Smooth muscle cell (in vitro differentiated cells): ENCODE results near the gene PSMB4. TPM values are rescaled to one million over a fixed set of nuclear protein-coding genes. Genes with fewer than 3 reads are reported as not detected.

Experiments used
- DNase-seq: peaks from one replicate; lab custom pipeline; 2025; ENCODE audit not compliant: unreplicated experiment; lab: John Stamatoyannopoulos, UW
- H2AFZ ChIP-seq: fragments of 200-600 bp; sonication (generic); 2 replicates; pipeline ENCODE4 v1.6.0; 2016; ENCODE audit warnings: antibody characterized with exemption, low read depth, mild to moderate bottlenecking
- H3F3A ChIP-seq: fragments of 200-600 bp; sonication (generic); 2 replicates; pipeline ENCODE4 v1.6.0; 2017; ENCODE audit warnings: antibody characterized with exemption, low read depth
- H3K27ac ChIP-seq: fragments of 200-600 bp; sonication (generic); 2 replicates; pipeline ENCODE4 v1.5.1; 2016; ENCODE audit warnings: low read depth, mild to moderate bottlenecking
- H3K27me3 ChIP-seq: fragments of 200-600 bp; sonication (generic); 2 replicates; pipeline ENCODE4 v1.6.1; 2016; ENCODE audit warnings: low read depth, mild to moderate bottlenecking
- H3K36me3 ChIP-seq: fragments of 200-600 bp; sonication (generic); 2 replicates; pipeline ENCODE4 v1.5.1; 2016; ENCODE audit warnings: low read depth
- H3K4me1 ChIP-seq: fragments of 200-600 bp; sonication (generic); 2 replicates; pipeline ENCODE4 v1.5.1; 2016; ENCODE audit warnings: low read depth
- H3K4me2 ChIP-seq: fragments of 200-600 bp; sonication (generic); 2 replicates; pipeline ENCODE4 v1.6.0; 2016; ENCODE audit warnings: mild to moderate bottlenecking
- H3K4me3 ChIP-seq: fragments of 200-600 bp; sonication (generic); 2 replicates; pipeline ENCODE4 v1.5.1; 2016; ENCODE audit warnings: mild to moderate bottlenecking
- H3K79me2 ChIP-seq: fragments of 200-600 bp; sonication (generic); 2 replicates; pipeline ENCODE4 v1.6.0; 2016; ENCODE audit warnings: low read depth, mild to moderate bottlenecking
- H3K9ac ChIP-seq: fragments of 200-600 bp; sonication (generic); 2 replicates; pipeline ENCODE4 v1.6.0; 2016; ENCODE audit warnings: low read depth
- H3K9me3 ChIP-seq: fragments of 200-600 bp; sonication (generic); replicated peaks from 2 replicates; pipeline ENCODE4 v1.5.1; 2016; ENCODE audit warnings: low read depth
- H4K20me1 ChIP-seq: fragments of 200-600 bp; sonication (generic); 2 replicates; pipeline ENCODE4 v1.6.0; 2016; ENCODE audit warnings: low read depth
- WGBS: methylation state at CpG from one replicate; pipeline ENCODE4 v1.1.7; 2016; ENCODE audit warnings: low lambda C conversion rate; 5-methylcytosine and 5-hydroxymethylcytosine counted together
- polyA plus RNA-seq: library from polyadenylated mRNA; unstranded; fragments of >200 nt; fragmentation: Nextera tagmentation; extraction: Ambion mirVana; gene quantifications from 2 replicates; pipeline ENCODE4 v1.2.1, GENCODE V29; 2016
- total RNA-seq: library from RNA; depleted of rRNA; stranded (reverse); fragments of >200 nt; gene quantifications from 2 replicates; pipeline ENCODE4 v1.2.3, GENCODE V29; 2014
- TF ChIP-seq, protein P1 (sequence below): fragments of 200-600 bp; sonication (generic); IDR thresholded peaks from 2 replicates; pipeline ENCODE4 v1.5.1; 2017; ENCODE audit warnings: borderline replicate concordance, mild to moderate bottlenecking, antibody characterized with exemption; ENCODE audit not compliant: insufficient read depth, poor library complexity, severe bottlenecking

Gene PSMB4
- total and polyA plus RNA-seq, 2 experiments from 2014 or later = 88.6 to 316 TPM

DNA sequence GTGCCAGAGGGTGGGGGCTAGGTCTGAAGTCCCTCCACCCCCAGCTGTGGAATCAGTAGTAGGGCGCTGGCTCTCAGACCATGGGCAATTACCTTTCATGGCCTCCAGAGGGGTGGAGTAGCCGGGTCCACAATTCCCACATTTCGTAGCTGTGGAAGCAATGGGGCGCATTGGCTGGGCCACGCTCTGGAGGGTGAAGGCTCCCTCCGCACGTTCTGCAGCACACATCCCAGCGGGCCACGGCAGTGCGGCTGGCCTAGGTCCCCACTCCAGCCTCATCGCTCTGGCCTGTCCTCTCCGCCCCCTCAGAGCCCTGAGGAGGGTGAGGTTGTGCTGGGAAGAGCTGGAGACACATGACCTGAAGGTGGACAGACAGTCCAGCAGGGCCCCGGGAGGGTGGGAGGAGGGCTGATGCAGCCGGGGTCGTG is 29.7 kb upstream of the PSMB4 start:
- H3K4me2 ChIP-seq = no peak overlapping the region
- no peak overlapping the region for H2AFZ ChIP-seq
- H3K27me3 ChIP-seq = no peaks in the 10 kb centered on the region
- H3K79me2 ChIP-seq = peaks cover 4% of the 10 kb centered on the region
- H3K9me3 ChIP-seq = no peaks in the 10 kb centered on the region
- DNase-seq = no peak
- TF ChIP-seq, protein P1, sequence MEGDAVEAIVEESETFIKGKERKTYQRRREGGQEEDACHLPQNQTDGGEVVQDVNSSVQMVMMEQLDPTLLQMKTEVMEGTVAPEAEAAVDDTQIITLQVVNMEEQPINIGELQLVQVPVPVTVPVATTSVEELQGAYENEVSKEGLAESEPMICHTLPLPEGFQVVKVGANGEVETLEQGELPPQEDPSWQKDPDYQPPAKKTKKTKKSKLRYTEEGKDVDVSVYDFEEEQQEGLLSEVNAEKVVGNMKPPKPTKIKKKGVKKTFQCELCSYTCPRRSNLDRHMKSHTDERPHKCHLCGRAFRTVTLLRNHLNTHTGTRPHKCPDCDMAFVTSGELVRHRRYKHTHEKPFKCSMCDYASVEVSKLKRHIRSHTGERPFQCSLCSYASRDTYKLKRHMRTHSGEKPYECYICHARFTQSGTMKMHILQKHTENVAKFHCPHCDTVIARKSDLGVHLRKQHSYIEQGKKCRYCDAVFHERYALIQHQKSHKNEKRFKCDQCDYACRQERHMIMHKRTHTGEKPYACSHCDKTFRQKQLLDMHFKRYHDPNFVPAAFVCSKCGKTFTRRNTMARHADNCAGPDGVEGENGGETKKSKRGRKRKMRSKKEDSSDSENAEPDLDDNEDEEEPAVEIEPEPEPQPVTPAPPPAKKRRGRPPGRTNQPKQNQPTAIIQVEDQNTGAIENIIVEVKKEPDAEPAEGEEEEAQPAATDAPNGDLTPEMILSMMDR = no peak
- H3K4me3 ChIP-seq = no peak overlapping the region
- no peak overlapping the region for H3K27ac ChIP-seq
- H3F3A ChIP-seq = no peaks in the 10 kb centered on the region
- H3K4me1 ChIP-seq = peaks cover 23% of the 10 kb centered on the region
- WGBS = 96% methylated on average over 15 of the region's 15 CpGs
- no peaks in the 10 kb centered on the region for H4K20me1 ChIP-seq
- H3K9ac ChIP-seq = no peak overlapping the region
- H3K36me3 ChIP-seq = no peaks in the 10 kb centered on the region

DNA sequence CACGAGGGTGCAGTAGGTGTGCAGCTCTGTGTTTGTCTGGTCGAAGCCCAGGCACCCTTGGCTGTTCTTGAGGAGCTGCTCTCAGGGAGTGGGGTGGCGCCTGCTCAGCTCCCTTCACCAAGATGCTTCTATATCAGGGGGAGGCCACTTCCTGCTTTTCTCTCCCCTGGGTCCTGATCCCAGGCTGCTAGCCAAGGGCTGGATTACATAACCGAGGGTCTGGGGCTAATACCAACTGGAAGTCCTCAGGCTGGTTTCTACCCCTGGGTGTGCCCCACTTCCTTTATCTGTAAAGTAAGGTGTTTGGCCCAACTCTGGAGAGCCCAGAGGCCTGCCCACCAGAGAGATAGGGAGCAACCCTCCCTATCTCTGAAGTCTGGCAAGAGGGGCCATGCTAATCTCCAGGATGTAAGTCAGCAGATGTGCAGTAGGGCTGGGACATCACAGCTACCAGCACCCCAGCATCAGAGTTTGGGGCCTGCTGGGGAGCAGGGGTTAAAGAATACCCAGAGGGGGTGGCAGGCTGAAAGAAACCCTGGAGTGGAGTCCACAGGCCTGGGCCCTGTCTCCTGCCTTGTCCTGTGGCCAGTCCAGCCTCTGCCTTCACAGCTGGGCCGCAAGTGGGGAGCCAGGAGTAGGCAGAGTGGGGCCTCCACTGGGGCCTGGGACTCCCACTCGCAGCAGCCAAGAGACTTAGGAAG is 29.0 kb upstream of the PSMB4 start:
- H3K27ac ChIP-seq = no peak overlapping the region
- no peak for DNase-seq
- no peaks in the 10 kb centered on the region for H4K20me1 ChIP-seq
- H3K4me3 ChIP-seq = no peak overlapping the region
- H3K79me2 ChIP-seq = peaks cover 4% of the 10 kb centered on the region
- H3K9ac ChIP-seq = no peak overlapping the region
- TF ChIP-seq, protein P1 = no peak
- 78% methylated on average over 6 of the region's 6 CpGs for WGBS
- H3K9me3 ChIP-seq = no peaks in the 10 kb centered on the region
- peaks cover 23% of the 10 kb centered on the region for H3K4me1 ChIP-seq
- H3K4me2 ChIP-seq = peak overlapping the region; percentile 86
- H3F3A ChIP-seq = no peaks in the 10 kb centered on the region
- no peaks in the 10 kb centered on the region for H3K36me3 ChIP-seq
- no peak overlapping the region for H2AFZ ChIP-seq
- H3K27me3 ChIP-seq = no peaks in the 10 kb centered on the region

DNA sequence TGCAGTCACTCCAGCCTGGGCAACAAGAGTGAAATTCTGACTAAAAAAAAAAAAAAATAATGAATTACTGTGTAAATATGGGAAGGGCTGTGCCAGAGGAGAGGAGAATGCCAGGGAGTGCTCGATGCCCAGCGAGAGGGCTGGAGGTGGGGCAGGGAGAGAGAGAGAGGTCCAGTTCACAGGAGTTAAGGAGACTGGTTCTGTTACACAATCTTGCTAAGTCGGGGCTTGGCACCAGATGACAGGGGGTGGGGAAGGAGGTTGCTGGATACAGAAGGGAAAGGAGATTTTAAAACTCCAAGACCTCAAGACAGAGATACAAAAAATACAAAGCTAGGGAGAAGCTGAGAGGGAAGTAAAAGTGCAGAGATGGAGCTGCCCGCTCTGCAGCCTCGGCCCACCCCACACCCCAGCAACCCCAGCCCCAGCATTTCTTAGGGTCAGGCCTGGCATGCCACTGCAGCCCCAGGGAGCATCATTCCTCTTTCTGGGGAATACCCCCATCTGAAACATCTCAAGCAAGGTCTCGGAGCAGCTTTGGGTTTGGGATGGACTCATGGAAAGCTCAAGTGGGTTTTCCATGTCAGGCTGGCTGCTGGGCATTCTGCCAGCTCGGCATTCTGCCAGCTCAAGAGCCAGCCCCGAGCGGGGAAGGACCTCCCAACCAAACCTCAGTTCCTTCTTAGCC is 27.9 kb upstream of the PSMB4 start:
- peak overlapping the region; percentile 66 for H3K9ac ChIP-seq
- peaks cover 23% of the 10 kb centered on the region for H3K4me1 ChIP-seq
- no peaks in the 10 kb centered on the region for H3K9me3 ChIP-seq
- H3K4me3 ChIP-seq = peak overlapping the region; percentile 52
- H3K4me2 ChIP-seq = peak overlapping the region; percentile 86
- DNase-seq = peak; percentile 14
- TF ChIP-seq, protein P1 = no peak
- H3K27ac ChIP-seq = peak overlapping the region; percentile 44
- H2AFZ ChIP-seq = peak overlapping the region; percentile 61
- 67% methylated on average over 9 of the region's 9 CpGs for WGBS
- H3K79me2 ChIP-seq = peaks cover 4% of the 10 kb centered on the region
- no peaks in the 10 kb centered on the region for H3K36me3 ChIP-seq
- H3F3A ChIP-seq = no peaks in the 10 kb centered on the region
- H3K27me3 ChIP-seq = no peaks in the 10 kb centered on the region
- H4K20me1 ChIP-seq = no peaks in the 10 kb centered on the region
